ENCODE measurements around the gene SPAG7. TPM values are rescaled to one million over a fixed set of nuclear protein-coding genes. Genes with fewer than 3 reads are reported as not detected.
A peak's percentile ranks its signal among the peaks of the same experiment; 100 is the strongest.

Gene SPAG7
- total and polyA plus RNA-seq, 10 donors = 34.8 to 89.1 (median 55.5) TPM

DNA sequence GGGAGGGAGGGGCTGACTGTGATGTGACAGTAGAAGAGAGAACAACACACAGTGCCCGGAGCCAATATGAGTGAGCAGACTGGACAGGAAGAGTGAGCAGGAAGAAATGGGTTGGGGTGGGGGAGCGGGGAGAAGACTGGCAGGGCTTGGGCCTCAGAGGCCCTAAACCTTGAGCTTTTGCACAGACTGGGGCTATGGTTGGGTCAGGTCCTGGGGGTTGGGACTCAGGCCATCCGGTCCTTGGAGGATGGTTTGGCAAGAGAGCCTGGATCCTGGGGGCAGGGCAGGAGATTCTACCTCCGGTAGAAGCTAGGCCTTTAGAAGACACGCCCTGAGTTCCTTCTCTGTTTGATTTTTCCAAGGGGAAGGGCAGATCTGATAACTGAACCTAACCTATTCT, 18.8 kb upstream of the SPAG7 start:
- H3K9me3 ChIP-seq = no peaks in the 10 kb centered on the region
- H3K27ac ChIP-seq = peak overlapping the region; percentile 94 to 99 (median 96)
- no peaks in the 10 kb centered on the region for H3K27me3 ChIP-seq (replicated peaks in 1 of 7)
- intact Hi-C loops (cut with DNase I; ENCODE audit: low total_unique reads) = loop anchor here (5.0 to 10.0 kb wide), 2 partner anchors 78 to 79 kb away; no protein-coding TSS in a partner anchor
- TF ChIP-seq POLR2AphosphoS5 (IDR thresholded peaks at IDR 0.05) (peak in 2 of 3 donors; percentile 21 to 63), CTCF (IDR thresholded peaks at IDR 0.05 in 8 of 11, conservative IDR thresholded peaks at IDR 0.05 in 3 of 11) (no peak), POLR2A (IDR thresholded peaks at IDR 0.05) (peak in 1 of 3 donors; percentile 11)
- peaks cover 0 to 46% (median 28%) of the 10 kb centered on the region in 6 donors for H3K36me3 ChIP-seq
- WGBS, 5 donors = 30 to 67% (median 40%) methylated on average over 5 of the region's 5 CpGs
- DNase-seq = peak; percentile 78
- peak overlapping the region; percentile 70 to 98 (median 84) for H3K4me3 ChIP-seq
- H3K4me1 ChIP-seq = peaks cover 14 to 66% (median 38%) of the 10 kb centered on the region in 6 donors

DNA sequence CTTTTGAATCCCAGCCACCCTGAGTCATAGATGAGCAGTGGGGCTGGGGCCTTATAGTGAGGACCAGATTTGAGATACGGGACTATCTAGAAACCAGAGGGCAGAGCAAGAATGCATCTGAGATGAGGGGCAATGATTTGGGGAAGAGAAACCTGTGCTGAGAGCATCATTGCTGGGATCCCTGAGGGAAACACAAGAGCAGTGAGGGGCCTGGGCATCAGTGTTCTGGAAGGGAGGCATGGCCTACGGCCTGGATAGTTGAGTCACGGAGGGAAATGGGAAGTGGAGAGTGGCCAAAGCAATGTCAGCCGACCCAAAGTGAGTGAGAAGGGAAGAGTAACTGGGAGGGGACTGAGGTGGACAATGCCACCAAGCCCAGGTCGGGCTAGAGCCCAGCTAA, 14.7 kb upstream of the SPAG7 start:
- Histone ChIP-seq H3K4me3 (no peak overlapping the region), H3K27me3 (replicated peaks in 1 of 7) (no peaks in the 10 kb centered on the region), H3K27ac (peak overlapping the region in 1 of 8 donors; percentile 14), H3K9me3 (no peaks in the 10 kb centered on the region), H3K4me1 (peaks cover 22 to 78% (median 56%) of the 10 kb centered on the region in 6 donors), H3K36me3 (peaks cover 0 to 86% (median 54%) of the 10 kb centered on the region in 6 donors)
- WGBS, 5 donors = 67 to 77% (median 73%) methylated on average over 5 of the region's 5 CpGs
- TF ChIP-seq POLR2A (IDR thresholded peaks at IDR 0.05) (no peak), CTCF (IDR thresholded peaks at IDR 0.05 in 8 of 11, conservative IDR thresholded peaks at IDR 0.05 in 3 of 11) (no peak), POLR2AphosphoS5 (IDR thresholded peaks at IDR 0.05) (no peak)
- intact Hi-C loops (cut with DNase I; ENCODE audit: low total_unique reads) = loop anchor here (10.0 kb wide), 1 partner anchor 82 kb away; no protein-coding TSS in a partner anchor
- no peak for DNase-seq

- WGBS, 5 donors = 30 to 40% (median 36%) methylated on average over 6 of the region's 6 CpGs
- DNase-seq = no peak
- Histone ChIP-seq H3K27ac (peak overlapping the region in 3 of 8 donors; percentile 37 to 86 (median 80)), H3K4me3 (no peak overlapping the region), H3K27me3 (replicated peaks in 1 of 7) (no peaks in the 10 kb centered on the region), H3K9me3 (no peaks in the 10 kb centered on the region), H3K36me3 (peaks cover 0 to 100% (median 65%) of the 10 kb centered on the region in 6 donors), H3K4me1 (peaks cover 15 to 69% (median 41%) of the 10 kb centered on the region in 6 donors)
- intact Hi-C loops (cut with DNase I; ENCODE audit: low total_unique reads) = loop anchor here (10.0 kb wide), 1 partner anchor 84 kb away; no protein-coding TSS in a partner anchor
- no peak for TF ChIP-seq POLR2A (IDR thresholded peaks at IDR 0.05)
- TF ChIP-seq CTCF (IDR thresholded peaks at IDR 0.05 in 8 of 11, conservative IDR thresholded peaks at IDR 0.05 in 3 of 11) = peak; percentile 64 to 88 (median 81)
- no peak for TF ChIP-seq POLR2AphosphoS5 (IDR thresholded peaks at IDR 0.05)
Measured at GRCh38 chr17:4980644-4981216, 13.1 kb upstream of the SPAG7 start.

DNA sequence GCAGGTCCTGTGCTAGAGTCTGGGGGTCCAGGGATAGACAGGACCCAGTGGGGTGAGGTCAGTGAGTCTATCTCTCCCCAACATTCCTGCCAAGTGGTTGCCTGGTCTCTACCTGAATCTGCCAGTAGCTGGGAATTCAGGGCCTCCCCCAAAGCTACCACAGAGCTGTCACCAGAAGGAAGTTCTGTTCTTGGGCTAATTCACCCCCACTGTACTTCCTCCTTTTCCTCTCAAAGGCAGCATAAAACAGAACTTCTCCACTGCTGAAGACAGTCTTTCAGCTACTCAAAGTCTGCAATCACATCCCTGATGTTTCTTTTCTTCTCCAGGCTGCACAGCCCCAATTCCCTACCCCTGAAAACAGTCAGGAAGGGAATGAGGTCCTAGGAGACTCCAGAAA, 11.1 kb upstream of the SPAG7 start:
- TF ChIP-seq POLR2A (IDR thresholded peaks at IDR 0.05) (no peak), CTCF (IDR thresholded peaks at IDR 0.05 in 8 of 11, conservative IDR thresholded peaks at IDR 0.05 in 3 of 11) (no peak), POLR2AphosphoS5 (IDR thresholded peaks at IDR 0.05) (no peak)
- Histone ChIP-seq H3K27ac (peak overlapping the region in 7 of 8 donors; percentile 55 to 86 (median 67)), H3K27me3 (replicated peaks in 1 of 7) (no peaks in the 10 kb centered on the region), H3K4me3 (peak overlapping the region in 1 of 8 donors; percentile 24), H3K36me3 (peaks cover 0 to 100% (median 65%) of the 10 kb centered on the region in 6 donors), H3K4me1 (peaks cover 15 to 78% (median 40%) of the 10 kb centered on the region in 6 donors), H3K9me3 (no peaks in the 10 kb centered on the region)
- intact Hi-C loops (cut with DNase I; ENCODE audit: low total_unique reads) = no loop called here
- DNase-seq = no peak

Measured in spleen (tissue), 11 donors.